Kidney capillary endothelial cell (primary cell): ENCODE data around the gene DPP3.
"Not testable (repeated sequence)": the region's sequence is repeated elsewhere in the genome, so short reads cannot be mapped to it uniquely, and the experiment has no call there.

Source experiments
- DNase-seq: peaks from one replicate; pipeline ENCODE4 v3.0.0-alpha.2; 2018; ENCODE audit warnings: low spot score

The DPP3 gene

DNA sequence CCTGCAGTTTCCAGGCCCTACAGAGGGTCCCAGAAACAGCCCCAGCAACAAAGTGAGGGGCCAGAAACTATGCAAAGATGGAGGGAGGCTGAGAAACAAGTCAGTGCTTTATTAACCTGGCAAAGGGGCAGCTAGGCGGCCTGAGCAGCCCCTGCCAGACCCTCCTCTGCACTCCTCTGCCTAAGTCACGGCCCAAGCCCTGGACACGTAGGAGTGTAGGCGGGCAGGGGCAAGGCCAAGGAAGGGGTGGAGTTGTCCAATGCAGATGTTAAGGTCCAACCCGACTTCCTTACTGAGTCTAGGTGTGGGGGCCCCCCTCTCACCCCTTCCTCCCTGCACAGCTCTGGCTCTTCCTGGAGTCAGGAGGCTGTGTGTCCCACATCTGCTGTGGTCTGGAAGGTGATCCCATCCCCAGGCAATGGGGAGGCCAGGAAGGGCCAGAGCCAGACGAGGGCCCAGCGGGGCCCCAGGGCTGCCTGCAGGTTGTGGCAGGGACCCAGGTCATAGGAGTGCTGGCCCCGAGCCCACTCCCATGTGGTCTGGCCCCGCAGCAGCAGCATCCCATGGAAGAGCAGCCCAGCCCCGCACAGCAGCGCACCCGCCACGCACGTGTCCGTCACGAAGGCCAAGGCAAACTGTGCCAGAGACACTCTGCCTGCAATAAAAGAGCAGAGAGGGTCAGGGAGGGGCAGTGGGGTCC is 59.1 kb downstream of the DPP3 start:
- no peak for DNase-seq

DNA sequence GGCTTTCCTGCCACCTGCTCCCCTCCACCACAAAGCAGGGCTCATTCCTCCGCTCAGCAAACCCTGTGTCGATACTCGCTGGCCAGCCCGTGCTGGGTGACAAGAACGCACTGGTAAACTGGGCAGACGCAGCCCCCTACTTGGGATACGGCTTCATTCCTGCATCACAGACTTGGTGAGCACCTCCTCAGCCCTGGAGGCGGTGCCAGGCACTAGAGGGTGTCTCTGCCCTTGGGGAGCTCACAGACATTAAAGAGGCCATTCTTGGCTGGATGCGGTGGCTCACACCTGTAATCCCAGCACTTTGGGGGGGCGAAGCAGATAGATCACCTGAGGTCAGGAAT is 59.6 kb downstream of the DPP3 start:
- DNase-seq, result no peak

DNA sequence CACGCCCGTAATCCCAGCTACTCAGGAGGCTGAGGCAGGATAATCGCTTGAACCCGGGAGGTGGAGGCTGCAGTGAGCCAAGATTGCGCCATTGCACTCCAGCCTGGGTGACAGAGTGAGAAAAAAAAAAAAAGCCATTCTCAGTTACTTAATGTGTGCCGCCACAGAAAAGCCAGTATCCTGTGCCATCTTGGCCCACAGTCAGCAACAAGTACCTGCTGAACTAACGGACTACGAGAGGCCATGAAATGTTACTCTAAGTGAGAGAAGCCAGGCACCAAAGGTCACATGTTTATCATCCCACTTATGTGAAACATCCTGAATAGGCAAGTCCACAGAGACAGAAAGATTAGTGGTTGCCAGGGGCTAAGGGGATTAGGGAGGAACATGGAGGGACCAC is 60.4 kb downstream of the DPP3 start:
- not testable (repeated sequence) for DNase-seq

DNA sequence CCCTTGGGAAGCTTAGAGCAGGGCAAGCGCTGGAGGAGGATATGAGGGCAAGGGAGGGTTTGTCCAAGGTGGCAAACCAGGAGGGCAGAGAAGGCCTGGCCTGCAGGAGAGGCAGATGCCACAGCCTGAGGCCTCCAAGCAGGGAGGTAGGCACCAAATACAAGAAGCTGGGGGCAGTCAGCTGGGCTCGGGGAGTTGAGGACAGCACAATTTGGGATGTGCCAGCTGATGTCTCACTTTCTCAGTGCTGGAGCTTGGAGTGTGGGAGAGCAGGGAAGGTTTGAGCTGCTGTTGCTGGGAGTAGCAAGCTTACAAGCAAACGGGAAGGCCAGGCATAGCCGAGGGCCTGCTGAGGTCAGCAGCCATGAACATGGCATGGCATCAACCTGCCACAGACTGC is 61.7 kb downstream of the DPP3 start:
- no peak for DNase-seq

DNA sequence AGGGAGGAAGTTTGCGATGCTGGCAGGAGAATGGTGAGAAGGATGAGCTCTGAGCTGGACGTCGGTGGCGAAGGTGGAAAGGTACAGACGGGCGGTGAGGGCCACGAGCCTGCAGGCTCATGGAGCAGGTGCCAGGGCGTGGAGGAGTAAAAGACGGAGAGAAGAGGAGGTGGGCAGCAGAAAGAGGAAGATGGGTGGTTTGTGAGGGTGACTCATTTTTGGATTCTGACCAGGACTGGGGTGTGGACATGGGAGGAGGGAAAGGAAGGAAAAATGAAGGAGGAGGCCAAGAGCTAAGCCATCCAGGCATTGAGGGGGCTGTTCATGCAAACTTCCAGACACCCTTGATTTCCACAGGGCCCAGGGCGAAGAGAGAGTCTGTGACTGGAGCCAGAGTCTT is 62.1 kb downstream of the DPP3 start:
- no peak for DNase-seq

DNA sequence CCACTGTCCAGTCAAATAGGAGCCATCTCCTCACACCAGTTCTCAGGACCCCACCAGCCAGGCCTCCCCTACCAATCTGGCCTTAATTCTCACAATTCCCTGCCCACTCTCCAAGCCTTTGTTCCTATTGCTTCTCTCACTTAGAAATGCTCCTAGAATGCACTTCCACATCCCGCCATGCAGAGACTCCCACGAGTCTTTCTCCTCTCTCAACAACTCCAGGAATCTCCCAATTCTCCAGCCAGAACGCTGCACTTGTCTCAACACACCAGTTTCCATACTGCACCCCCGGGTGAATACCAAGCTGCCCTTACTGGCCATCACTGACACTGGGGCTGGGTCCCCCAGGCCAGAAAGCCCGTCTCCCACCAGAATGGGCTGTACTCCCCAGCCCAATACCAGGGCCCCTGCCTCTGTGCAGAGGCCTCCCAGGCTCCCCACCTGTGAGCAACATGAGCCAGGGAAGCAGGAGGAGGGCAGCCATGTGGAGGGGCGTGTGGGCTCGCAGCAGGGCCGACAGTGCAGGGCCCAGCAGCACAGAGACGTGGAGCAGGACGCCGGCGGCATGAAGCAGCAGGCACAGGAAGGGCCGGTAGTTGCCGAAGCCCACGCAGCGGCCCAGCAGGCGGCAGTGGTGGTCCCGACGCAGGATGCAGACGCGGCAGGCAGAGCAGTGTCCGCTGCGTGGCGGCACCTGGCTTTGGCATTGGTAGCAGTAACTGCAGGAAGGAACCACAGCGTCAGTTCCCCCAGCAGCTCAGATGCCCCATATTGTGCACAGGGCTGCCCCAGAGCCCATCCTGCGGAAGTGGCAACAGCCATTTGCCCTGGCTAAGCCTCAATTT is 63.3 kb downstream of the DPP3 start:
- peak; percentile 83 for DNase-seq

DNA sequence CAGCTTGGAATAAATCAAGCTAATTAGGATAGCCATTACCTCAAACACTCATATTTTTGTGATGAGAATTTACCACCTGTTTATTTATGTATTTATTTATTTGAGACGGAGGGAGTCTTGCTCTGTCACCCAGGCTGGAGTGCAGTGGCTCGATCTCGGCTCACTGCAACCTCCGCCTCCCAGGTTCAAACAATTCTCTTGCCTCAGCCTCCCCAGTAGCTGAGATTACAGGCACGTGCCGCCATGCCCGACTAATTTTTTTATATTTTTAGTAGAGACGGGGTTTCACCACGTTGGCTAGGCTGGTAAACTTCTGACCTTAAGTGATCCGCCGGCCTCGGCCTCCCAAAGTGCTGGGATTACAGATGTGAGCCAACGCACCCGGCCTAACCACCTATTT is 64.7 kb downstream of the DPP3 start:
- DNase-seq, result not testable (repeated sequence)

DNA sequence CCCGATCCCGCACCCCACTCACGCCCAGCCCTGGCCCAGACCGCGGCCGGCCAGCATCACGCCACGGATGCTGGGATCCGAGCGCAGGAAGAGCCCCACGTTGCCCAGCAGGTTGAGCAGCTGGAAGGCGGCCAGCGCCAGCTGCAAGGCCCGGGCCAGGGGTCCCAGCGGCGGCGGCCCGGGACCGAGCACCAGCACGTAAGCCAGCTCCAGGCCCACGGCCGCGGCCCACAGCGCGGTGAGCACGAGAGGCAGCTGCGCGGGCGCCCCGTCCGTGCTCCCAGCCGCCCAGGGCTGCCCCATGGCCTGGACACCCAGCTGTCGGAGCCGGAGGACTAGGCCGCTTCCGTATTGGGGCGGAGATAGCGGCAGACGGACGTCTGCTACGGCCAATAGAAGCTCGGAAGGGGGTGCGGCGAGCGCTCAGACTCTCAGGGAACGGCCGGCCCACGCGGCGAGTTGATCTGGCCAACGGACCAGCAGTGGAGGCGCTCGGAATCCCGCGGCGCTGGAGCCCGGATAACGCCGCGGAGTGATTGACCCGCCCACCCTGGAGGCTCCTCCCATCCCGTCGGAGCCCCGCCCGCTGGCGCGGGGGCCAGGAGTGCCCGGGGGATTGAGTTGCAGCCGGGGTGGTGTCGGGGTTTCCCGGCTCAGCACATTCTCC is 65.6 kb downstream of the DPP3 start, which contains the start of gene ZDHHC24:
ZDHHC24 (minus strand) TSS at position 348 of the 667 bp plus-strand sequence; CDS start at position 303, 45 bp downstream.
- DNase-seq, result peak; percentile 86

DNA sequence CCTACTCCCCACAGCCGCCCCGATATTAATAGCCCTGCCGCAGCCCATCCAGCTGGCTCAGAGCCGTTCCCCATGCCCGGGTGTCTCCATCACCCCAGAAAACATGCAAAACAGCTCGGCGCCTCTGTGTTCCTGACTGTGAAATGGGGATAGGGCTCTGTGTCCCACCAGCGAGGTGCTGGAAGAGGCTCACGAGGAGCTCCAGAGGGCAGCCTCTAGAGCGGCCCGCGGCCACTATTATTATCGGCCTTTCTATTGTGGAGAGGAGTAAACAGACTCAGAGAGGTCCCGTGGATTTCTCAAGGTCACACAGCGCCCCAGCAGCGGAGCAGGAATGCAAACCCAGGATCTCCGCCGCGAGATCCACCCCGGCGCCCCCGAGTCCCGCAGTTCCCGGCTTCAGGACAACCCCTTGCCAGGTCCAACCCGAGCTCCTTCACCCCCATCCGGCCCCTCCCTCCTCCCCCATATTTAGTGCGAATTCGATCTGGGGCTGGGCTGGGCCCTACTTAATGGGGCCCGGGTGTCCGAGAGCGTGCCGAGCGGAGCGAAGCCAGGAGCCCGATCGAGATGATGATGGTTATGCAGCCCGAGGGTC is 66.2 kb downstream of the DPP3 start, which contains the start of gene ACTN3:
ACTN3 (plus strand) TSS at position 536 of the 598 bp plus-strand sequence; CDS start at position 571, 35 bp downstream.
- no peak for DNase-seq

DNA sequence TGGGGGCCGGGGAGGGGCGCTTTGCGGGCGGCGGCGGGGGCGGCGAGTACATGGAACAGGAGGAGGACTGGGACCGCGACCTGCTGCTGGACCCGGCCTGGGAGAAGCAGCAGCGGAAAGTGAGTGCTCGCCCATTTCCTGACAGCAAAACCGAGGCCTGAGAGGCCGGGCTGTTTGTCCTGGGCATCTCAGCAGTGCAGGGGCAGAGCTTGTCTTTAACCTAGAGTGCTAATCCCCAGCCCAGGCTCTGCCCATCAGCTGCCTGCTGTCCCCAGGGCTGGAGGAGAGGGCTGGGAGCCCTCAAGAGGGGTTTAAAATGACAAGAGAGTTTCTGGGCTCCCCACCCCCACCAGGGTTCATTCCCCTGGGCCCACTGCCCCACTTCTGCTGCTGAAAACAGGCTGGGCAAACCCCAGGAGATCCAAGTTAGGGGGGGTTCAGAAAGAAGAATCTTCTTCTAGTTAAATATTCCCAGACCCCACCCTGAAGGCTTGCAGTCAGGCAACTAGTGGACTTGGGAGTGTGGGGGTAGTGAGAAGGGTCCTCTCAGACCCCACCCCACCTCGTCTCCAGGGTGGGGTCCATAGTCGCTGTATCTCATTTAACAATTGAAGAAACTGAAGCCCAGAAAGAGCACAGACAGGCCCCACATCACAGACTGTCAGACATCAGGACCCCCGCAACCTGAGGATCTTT is 66.9 kb downstream of the DPP3 start:
- no peak for DNase-seq

DNA sequence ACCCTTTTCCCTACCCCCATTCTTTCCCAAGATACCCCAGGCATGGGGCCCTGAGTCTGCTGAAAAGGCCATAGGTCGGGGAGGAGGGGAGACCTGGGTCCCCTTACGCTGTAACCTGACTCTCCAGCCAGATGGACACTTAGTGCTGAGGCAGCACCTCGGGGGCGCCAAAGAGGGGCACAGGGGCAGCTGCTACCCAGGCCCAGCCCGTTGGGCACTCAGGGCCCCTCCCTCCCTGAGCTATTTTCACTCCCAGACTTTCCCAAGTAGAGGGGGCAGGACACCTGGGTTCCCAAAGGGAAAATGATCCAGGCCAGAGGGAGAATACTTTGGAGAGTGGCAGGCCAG is 67.4 kb downstream of the DPP3 start:
- no peak for DNase-seq

DNA sequence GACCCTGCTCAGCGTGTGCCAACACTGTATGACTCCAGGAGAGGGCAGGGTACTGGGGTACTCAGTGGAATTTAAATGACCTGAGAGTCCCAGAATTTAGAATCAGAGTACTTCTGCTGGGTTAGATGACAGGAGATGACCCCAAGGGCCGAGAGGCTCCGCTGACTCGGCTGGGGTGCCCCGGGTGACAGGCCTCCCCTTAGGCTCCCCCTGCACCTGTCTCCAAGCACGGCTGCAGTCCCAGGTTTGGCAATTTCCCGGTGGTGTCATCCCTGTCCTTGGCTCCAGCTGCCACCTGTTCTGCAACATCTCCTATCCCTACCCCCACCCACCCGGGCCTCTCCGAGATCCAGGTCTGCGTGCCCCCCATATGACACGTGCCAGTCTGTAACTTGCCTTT is 67.8 kb downstream of the DPP3 start:
- no peak for DNase-seq

DNA sequence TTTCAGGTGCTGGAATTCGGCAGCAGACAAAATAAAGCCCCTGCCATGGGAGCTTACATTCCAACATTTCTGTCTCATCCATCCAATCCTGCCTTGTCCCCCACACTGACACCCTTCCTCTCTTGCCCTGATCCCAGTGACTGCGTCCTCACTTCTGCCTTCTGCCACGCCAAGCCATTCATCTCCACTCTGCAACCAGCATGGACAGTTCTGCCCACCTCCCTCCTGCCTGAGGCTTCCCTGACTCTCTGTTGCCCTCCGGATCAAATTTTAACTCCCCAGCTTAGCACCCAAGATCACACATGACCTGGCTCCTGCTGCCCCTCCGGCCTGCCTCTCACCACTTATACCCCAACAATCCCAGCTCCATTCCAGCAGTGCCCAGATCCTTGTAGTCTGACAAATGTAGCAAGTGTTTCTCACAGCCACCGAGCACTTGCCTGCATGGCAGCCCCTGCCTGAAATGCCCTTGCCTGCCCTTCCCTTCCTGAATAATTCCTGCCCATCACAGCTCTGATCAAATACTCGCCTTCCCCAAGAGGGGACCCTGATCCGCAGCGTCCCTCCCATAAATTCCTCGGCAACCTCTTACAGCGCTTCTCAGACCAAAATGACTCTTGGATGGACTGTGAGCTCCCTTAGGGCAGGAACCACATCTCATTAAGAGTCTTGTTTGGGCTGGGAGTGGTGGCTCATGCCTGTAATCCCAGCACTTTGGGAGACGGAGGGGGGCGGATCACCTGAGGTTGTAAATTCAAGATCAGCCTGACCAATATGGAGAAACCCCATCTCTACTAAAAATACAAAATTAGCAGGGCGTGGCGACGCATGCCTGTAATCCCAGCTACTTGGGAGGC is 68.8 kb downstream of the DPP3 start:
- no peak for DNase-seq

DNA sequence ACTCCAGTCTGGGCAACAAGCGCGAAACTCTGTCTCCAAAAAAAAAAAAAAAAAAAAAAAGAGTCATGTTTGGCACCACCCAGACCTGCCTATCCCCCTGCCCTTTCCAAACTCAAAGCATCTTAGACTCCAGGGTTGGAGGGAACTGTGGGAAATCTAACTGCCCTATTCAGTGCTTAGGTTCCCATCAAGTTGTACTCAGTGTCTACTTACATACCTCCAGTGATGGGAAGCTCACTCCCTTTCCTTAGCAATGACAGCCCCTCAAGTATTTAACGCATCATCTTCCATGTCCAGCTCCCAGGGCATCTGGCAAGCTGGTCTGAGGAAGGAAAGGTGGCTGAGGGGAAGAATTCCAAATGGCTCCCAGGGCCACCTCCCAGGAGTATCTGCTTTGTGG is 69.5 kb downstream of the DPP3 start:
- DNase-seq, result no peak

DNA sequence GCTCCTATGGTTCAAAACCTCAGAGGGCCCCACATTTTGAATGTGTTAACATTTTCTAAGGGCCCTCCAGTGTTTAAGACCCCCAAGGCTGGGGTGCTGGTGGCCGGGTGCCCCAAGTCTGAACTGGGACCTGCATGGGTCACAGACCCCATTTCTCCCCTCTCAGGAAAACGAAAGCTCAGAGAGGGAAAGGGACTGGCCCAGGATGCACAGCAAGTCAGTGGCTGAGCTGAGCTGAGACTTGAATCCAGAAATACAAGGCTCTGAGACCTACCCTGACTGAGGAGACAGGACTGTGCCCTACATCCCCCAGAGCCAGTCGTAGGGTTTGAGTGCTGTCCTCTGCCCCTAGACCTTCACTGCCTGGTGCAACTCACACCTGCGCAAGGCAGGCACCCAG is 70.7 kb downstream of the DPP3 start:
- no peak for DNase-seq

DNA sequence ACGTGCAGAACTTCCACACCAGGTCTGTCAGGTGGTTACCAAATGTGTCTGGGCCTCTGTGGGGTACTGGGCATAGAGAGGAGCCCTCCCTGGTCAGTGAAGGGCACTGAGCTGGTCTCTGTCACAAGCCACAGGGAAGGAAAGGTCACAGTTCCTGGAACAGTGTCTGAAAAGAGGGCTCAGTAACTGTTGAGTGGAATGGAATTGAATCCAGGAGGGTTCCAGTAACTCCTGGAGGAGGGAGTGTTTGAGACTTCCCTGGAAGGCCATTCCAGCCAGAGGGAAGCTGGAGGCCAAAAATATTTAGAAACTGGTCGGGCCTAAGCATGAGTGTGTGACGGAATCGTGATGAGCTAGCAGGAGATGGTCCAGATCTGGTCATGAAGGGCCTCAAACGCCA is 74.4 kb downstream of the DPP3 start:
- no peak for DNase-seq

DNA sequence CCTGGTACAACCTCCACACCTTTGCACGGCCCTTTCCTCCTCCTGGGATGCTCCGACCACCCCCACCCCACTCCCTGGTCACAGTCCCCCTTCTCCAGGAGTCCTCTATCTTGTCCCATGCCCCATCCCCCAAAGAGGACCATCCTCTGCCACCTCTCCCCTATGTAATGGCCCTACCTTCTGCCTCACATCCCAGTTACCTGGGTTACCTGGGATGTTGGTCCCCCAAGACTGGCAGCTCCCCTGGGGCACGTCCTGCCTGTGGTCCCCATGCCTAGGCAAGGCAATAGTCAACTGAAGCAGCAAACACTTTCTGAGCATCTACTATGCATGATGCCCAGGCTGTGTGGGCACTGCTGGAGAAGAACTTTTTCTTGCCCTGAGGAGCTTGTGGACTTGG is 75.2 kb downstream of the DPP3 start:
- no peak for DNase-seq

DNA sequence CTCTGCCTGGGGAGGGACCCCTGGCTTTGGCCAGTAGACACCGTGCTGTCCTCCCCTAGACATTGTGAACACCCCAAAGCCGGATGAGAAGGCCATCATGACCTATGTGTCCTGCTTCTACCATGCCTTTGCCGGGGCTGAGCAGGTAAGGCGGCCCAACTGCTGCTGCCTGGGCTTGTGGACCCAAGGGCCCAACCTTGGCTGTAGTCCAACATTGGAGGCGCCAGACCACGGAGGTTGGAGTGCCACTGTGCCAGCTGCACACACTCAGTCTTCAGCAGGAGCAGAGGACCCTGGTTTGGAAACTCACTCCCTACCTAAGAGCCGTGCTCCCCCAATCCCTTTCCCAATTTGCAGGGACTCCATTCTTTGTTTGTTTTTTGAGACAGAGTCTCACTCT is 75.9 kb downstream of the DPP3 start:
- no peak for DNase-seq

DNA sequence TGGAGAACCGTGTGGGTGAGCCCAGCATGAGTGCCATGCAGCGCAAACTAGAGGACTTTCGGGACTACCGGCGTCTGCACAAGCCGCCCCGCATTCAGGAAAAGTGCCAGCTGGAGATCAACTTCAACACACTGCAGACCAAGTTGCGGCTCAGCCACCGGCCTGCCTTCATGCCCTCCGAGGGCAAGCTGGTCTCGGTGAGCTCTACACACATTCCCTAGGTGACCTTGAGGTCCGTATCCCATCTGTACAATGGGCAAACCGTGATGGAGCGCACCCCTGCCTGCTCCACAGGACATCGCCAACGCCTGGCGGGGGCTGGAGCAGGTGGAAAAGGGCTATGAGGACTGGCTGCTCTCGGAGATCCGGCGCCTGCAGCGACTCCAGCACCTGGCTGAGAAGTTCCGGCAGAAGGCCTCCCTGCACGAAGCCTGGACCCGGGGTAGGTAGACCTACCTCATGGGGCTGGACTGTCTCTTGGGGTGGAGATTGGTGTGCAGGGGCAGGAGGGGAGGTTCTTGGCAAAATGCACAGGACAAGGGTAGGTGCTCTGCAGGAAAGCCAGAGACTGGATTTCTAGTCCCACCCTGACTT is 77.6 kb downstream of the DPP3 start:
- no peak for DNase-seq
